GM21723 (cell line): ENCODE data around the gene RFLNA.

Source experiments
- ATAC-seq: cut with Tn5 transposase; IDR thresholded peaks from one replicate; pipeline ENCODE4 v1.9.1; 2021; ENCODE audit warnings: mild to moderate bottlenecking, moderate library complexity; ENCODE audit not compliant: unreplicated experiment

The RFLNA gene

GRCh38 chr12:124354400-124354799 lies 59.5 kb downstream of the RFLNA start:
- ATAC-seq: no peak

- ATAC-seq: no peak
Measured at GRCh38 chr12:124356221-124356620, 61.3 kb downstream of the RFLNA start.

- ATAC-seq: no peak
Measured at GRCh38 chr12:124357616-124358015, 62.7 kb downstream of the RFLNA start.

GRCh38 chr12:124358572-124358971 lies 63.7 kb downstream of the RFLNA start:
- ATAC-seq: no peak

GRCh38 chr12:124359671-124360581 lies 65.0 kb downstream of the RFLNA start:
- ATAC-seq: no peak

GRCh38 chr12:124361074-124361970 lies 66.4 kb downstream of the RFLNA start:
- no peak for ATAC-seq

- ATAC-seq: no peak
Measured at GRCh38 chr12:124361996-124362395, 67.1 kb downstream of the RFLNA start.

- no peak for ATAC-seq
Measured at GRCh38 chr12:124363353-124363965, 68.6 kb downstream of the RFLNA start.

GRCh38 chr12:124364543-124364942 lies 69.7 kb downstream of the RFLNA start:
- no peak for ATAC-seq
